ENCODE measurements around the gene TAAR2. TPM values are rescaled to one million over a fixed set of nuclear protein-coding genes. Genes with fewer than 3 reads are reported as not detected.

TAAR2 gene
- total and polyA plus RNA-seq, 2 of the 8 experiments (the other 6 are each of a cell fraction or from before 2014, with no cell fraction given): not detected

- TF ChIP-seq SIN3A (conservative IDR thresholded peaks at IDR 0.05 in 1 of 2, IDR thresholded peaks at IDR 0.05 in 1 of 2; ENCODE audit: low read depth in 1 of 2, low read length in 2 of 2): no peak
- TF ChIP-seq, protein P1, sequence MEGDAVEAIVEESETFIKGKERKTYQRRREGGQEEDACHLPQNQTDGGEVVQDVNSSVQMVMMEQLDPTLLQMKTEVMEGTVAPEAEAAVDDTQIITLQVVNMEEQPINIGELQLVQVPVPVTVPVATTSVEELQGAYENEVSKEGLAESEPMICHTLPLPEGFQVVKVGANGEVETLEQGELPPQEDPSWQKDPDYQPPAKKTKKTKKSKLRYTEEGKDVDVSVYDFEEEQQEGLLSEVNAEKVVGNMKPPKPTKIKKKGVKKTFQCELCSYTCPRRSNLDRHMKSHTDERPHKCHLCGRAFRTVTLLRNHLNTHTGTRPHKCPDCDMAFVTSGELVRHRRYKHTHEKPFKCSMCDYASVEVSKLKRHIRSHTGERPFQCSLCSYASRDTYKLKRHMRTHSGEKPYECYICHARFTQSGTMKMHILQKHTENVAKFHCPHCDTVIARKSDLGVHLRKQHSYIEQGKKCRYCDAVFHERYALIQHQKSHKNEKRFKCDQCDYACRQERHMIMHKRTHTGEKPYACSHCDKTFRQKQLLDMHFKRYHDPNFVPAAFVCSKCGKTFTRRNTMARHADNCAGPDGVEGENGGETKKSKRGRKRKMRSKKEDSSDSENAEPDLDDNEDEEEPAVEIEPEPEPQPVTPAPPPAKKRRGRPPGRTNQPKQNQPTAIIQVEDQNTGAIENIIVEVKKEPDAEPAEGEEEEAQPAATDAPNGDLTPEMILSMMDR (IDR thresholded peaks at IDR 0.05; ENCODE audit: control extremely low read depth in 1 of 3, insufficient read depth in 1 of 3, low read depth in 1 of 3, low read length in 3 of 3): no peak
These were observed 16.4 kb downstream of the TAAR2 start (continued) for GRCh38 chr6:132607544-132608233.
